AG04449 (cell line): ENCODE measurements around the gene RAB11FIP3.

Experiments used
- CTCF ChIA-PET: fragments of 350-600 bp; formaldehyde crosslinking; extraction: SDS; loops from one replicate; lab custom pipeline; 2021; ENCODE audit warnings: antibody characterized with exemption; lab: Yijun Ruan, JAX
- POLR2A ChIA-PET: fragments of 400-600, 350-600 bp; formaldehyde crosslinking; extraction: SDS; loops from one replicate; lab custom pipeline; 2020; ENCODE audit warnings: antibody characterized with exemption, inconsistent platforms; lab: Yijun Ruan, JAX
- DNase-seq: peaks from one replicate; pipeline ENCODE4 v3.0.0-alpha.2; 2010; ENCODE audit warnings: low read depth, low spot score
- H3K4me3 ChIP-seq: 2 replicates; pipeline ENCODE4 v1.5.1; 2011; ENCODE audit warnings: low read depth, mild to moderate bottlenecking, control low read depth, low read length
- TF ChIP-seq, protein P1 (sequence below): IDR thresholded peaks from one replicate; pipeline ENCODE4 v1.5.1; 2011; ENCODE audit warnings: mild to moderate bottlenecking, moderate library complexity, low read length, control low read depth, inconsistent platforms; ENCODE audit not compliant: insufficient read depth; ENCODE audit errors: missing control alignments

RAB11FIP3 gene

DNA sequence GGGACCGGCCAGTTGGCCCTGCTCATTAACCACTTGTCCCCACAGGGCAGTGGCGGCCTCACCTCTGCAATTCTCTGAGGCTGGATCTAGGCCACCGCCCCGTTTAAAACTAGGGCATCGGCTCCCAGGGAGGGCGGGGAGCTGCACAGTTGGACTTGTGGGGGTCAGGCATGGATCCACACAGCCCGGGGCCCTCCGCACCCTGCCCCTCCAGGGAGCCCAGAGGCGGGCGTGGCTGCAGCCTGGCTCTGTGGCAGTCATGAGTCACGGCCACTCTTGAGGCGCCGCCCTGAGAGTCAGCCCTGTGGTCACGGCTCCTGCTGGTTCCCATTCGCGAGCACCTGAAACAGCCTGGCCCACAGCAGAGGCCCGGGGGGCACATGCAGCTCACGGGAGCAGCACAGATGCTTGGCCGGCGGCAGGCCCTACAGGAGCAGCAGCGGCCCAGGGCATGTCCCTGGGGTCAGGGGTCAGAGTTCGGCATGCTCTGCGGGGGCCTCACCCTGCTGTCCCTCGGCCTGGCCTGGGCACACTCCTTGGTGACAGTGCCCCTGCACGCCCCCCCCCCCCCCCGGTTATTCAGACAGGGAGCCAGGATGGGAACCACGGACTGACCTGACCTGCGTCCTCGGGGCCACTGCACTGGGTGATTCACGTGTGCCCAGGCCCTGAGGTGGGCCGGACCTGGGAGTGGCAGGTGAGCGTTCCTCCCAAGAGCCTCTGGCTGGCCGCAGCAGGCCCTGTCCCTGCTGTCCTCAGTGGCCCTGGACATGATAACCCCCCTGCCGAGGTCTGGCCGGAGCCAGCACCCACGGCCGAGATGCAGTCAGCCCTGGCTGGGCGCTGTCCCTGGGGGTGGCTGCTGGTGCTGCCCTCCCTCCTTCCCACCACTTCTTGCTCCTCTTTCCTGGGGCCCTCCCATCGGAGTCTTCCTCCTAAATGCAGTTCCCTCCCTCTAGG is 110.3 kb downstream of the RAB11FIP3 start:
- CTCF ChIA-PET: interaction anchor here (1.7 kb wide), 1 partner anchor 11 kb away, joined by 6 read pairs; no protein-coding TSS in a partner anchor
- DNase-seq: no peak
- TF ChIP-seq, protein P1, sequence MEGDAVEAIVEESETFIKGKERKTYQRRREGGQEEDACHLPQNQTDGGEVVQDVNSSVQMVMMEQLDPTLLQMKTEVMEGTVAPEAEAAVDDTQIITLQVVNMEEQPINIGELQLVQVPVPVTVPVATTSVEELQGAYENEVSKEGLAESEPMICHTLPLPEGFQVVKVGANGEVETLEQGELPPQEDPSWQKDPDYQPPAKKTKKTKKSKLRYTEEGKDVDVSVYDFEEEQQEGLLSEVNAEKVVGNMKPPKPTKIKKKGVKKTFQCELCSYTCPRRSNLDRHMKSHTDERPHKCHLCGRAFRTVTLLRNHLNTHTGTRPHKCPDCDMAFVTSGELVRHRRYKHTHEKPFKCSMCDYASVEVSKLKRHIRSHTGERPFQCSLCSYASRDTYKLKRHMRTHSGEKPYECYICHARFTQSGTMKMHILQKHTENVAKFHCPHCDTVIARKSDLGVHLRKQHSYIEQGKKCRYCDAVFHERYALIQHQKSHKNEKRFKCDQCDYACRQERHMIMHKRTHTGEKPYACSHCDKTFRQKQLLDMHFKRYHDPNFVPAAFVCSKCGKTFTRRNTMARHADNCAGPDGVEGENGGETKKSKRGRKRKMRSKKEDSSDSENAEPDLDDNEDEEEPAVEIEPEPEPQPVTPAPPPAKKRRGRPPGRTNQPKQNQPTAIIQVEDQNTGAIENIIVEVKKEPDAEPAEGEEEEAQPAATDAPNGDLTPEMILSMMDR: no peak
- no peak overlapping the region for H3K4me3 ChIP-seq
- POLR2A ChIA-PET: interaction anchor here (0.7 kb wide), 1 partner anchor 18 kb away, joined by 3 read pairs; no protein-coding TSS in a partner anchor

DNA sequence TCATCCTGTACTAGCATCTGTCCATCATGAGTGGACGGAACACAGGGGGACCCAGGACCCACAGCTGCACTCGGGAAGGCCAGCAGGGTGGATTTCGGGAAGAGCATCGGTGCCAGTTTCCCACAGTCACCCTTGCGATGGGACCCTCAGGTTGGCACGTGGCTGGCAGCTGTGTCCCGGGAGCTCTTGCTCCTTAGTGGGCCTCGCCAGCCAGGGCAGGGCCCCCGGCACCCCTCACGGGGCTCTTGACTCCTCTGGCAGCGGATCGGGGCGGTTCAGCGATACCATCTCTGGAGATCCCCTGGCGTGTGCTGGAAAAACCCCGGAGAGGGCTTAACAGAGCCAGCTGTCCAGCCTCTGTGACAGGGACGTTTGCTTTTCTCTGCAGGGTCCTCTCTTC is 111.3 kb downstream of the RAB11FIP3 start:
- no peak for DNase-seq
- CTCF ChIA-PET: interaction anchor here (1.7 kb wide), 1 partner anchor 10 kb away, joined by 6 read pairs; no protein-coding TSS in a partner anchor
- POLR2A ChIA-PET: no interaction called here

DNA sequence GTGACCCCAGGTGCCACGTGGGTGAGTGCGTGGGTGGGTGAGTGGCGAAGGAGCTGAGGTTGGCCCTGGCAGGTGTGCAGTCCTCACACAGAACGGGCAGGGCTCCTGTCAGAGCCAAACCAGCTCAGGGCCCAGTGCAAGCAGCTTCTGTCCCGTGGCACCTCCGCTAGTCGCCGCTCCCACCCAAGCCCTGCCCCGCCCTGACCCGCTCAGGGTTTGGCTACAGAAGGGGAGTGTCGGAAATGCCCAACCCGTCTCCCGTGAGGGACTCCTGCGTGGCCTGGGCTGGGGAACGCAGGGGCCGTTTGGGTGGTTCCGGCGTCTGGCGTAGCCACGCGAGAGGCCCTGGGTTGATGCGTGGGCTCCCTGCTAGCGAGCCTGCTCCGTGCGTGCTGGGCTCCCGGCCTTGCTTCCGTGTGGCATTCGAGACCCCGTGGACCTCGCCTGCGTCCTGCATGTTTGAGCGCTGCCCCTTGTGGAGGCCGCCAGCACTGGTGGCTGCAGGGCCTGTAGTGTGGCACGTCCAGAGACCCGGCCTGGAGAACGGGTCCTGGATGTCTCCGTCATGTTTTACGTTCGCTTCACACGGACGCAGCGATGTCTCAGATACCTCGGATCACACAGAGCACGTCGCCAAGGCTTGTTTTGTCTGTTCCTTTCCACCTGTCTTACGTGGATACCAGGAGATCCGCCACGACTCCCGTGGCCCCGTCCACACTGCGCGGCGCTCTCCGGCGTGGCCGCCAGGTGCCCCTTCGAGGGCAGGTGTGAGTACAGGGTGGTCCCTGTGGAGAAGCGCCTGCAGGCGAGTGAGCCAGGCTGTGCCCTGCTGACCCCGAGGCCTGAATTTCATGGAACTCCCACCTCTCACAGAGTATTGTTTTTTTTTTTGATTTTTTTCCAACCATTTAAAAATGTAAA is 112.2 kb downstream of the RAB11FIP3 start:
- CTCF ChIA-PET: interaction anchor here (1.7 kb wide), 1 partner anchor 9 kb away, joined by 6 read pairs; no protein-coding TSS in a partner anchor
- no peak for DNase-seq
- POLR2A ChIA-PET: no interaction called here
- TF ChIP-seq, protein P1: no peak
- H3K4me3 ChIP-seq: no peak overlapping the region

More for the DNA sequence above, 111.3 kb downstream of the RAB11FIP3 start:
- TF ChIP-seq, protein P1: no peak
- no peak overlapping the region for H3K4me3 ChIP-seq

DNA sequence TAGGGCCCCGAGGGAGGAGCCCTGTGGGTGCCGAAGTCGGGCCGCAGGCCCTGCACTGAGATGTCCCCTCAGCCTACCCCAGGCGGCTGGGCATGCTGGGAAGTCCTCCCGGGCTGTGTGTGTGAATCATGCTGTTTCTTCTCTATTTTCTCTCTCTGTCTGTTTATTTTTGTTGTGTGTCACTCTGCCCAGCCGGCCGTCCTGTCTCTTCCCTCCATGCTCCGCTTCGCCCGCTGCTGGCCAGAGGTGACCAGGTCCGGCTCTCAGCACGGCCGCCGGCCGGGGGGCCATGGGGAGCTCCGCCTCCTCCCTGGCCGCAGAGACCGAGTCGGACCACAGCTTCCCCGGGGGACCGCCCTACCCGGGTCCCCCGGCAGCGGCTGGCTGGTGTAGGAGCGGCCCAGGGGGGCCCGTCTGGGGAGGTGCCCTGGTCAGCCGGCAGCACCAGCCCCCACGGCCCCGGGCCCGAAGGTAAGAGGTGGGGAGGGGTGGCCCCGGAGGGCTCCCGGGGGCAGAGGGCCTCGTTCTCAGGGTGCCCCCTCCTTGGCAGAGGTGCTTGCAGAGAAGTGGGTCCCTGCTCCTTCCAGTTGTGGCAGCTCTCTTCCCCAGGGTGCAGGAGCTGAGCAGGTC is 114.6 kb downstream of the RAB11FIP3 start:
- DNase-seq: no peak
- TF ChIP-seq, protein P1: peak; percentile 23
- no peak overlapping the region for H3K4me3 ChIP-seq
- ChIA-PET POLR2A (no interaction called here), CTCF (interaction anchor here (1.0 to 2.4 kb wide), 2 partner anchors 13 to 127 kb away, joined by 3 to 7 read pairs; partner anchors contain the start of gene CAPN15)

DNA sequence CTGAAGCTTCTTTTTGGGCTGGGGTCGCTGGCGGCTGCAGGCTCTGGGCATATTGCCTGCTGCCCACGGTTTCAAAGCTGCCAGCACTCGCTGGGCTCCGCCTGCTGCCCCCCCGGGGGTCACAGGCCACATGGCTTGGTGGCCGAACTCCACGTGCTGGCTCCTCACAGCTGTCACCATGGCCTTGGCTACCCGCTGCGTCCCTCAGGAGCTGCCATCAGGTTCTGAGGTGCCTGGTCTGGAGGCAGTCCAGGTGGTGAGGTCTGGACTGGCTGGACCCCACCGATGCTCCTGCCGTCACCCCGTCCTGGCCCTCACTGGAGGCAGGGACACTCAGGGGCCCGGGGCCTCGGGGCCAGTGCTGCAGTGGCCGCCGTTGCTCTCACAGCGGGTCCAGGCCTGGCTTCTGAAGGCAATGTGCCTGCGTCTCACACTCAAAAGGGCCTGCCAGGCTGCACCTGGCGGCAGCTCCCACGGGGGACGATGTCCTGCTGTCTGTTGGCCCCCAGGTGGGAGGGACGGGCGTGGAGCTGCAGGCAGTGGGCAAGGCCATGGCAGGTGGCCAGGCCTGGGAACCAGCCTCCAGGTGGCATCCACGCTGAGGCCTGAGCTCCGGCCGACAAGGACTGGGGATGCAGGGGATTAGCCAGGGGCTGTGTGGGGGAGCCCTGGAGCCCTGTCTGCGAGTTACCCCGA is 115.3 kb downstream of the RAB11FIP3 start:
- POLR2A ChIA-PET: no interaction called here

More for the DNA sequence above, 115.3 kb downstream of the RAB11FIP3 start:
- TF ChIP-seq, protein P1: no peak
- CTCF ChIA-PET: interaction anchor here (1.0 to 2.4 kb wide), 2 partner anchors 13 to 127 kb away, joined by 3 to 7 read pairs; partner anchors contain the start of gene CAPN15
- H3K4me3 ChIP-seq: no peak overlapping the region
- DNase-seq: no peak
